ENCODE data around the gene RASSF8. TPM values are rescaled to one million over a fixed set of nuclear protein-coding genes. Genes with fewer than 3 reads are reported as not detected.

RASSF8 gene
- total RNA-seq, 1 donor from 2014 or later: 29.6 TPM

DNA sequence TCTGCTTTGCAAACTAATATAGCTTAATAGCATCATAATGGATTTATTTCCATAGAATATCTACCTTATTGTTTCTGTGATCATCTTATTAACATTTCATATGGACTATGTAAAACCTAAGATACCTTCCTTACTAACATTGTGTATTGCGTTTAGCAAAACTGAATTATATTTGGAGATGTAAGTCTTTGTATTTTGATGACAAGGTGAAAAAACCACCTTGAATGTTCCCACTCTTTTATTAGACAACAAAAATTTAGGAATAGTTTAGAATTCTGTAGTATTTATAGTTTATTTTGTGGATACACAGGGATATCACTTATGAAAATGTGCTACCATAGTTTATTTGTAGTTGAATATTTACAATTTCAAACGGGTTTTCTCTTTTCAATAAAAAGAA, 32.0 kb downstream of the RASSF8 start:
- no peak overlapping the region for H3K4me3 ChIP-seq (ENCODE audit: low read depth, low read length)
- DNase-seq (ENCODE audit: low read depth): no peak
- TF ChIP-seq, protein P1, sequence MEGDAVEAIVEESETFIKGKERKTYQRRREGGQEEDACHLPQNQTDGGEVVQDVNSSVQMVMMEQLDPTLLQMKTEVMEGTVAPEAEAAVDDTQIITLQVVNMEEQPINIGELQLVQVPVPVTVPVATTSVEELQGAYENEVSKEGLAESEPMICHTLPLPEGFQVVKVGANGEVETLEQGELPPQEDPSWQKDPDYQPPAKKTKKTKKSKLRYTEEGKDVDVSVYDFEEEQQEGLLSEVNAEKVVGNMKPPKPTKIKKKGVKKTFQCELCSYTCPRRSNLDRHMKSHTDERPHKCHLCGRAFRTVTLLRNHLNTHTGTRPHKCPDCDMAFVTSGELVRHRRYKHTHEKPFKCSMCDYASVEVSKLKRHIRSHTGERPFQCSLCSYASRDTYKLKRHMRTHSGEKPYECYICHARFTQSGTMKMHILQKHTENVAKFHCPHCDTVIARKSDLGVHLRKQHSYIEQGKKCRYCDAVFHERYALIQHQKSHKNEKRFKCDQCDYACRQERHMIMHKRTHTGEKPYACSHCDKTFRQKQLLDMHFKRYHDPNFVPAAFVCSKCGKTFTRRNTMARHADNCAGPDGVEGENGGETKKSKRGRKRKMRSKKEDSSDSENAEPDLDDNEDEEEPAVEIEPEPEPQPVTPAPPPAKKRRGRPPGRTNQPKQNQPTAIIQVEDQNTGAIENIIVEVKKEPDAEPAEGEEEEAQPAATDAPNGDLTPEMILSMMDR (conservative IDR thresholded peaks at IDR 0.05; ENCODE audit: low read depth, low read length): no peak

DNA sequence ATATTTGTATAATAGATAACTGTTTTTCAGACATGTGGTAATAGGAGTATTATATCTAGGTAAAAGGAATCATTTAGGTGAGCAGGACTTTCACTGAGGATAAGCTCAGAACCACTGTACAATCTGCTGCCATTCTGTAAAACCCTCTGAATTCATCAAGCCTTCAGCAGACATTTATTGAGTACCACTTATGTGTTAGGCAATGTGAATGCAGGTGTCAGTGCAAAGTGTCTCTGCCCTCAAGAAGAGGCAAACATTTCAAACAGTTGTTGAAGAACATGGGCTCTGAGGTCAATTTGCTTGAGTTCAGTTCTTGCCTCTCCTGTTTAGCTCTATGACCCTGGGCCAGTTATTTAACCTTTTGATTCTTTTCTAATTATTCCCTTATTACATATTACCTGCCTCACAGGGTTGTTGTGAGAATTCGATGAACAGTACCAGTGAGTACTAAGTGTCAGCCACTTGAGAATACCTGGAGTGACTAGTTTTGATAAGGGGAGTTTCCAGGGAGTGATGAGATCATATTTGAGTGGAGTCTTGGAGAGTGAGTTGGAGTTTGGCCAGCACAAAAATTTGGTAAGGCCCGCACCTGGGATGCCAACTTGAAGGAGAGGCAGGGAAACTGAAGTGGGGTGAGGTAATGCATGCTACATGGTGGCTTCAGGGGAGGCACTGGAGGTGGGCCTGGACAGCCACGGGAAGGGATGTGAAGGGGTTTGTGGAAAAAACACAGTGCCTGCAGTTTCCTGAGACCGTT, 33.7 kb downstream of the RASSF8 start:
- TF ChIP-seq, protein P1 (conservative IDR thresholded peaks at IDR 0.05; ENCODE audit: low read depth, low read length): no peak
- DNase-seq (ENCODE audit: low read depth): no peak
- no peak overlapping the region for H3K4me3 ChIP-seq (ENCODE audit: low read depth, low read length)

DNA sequence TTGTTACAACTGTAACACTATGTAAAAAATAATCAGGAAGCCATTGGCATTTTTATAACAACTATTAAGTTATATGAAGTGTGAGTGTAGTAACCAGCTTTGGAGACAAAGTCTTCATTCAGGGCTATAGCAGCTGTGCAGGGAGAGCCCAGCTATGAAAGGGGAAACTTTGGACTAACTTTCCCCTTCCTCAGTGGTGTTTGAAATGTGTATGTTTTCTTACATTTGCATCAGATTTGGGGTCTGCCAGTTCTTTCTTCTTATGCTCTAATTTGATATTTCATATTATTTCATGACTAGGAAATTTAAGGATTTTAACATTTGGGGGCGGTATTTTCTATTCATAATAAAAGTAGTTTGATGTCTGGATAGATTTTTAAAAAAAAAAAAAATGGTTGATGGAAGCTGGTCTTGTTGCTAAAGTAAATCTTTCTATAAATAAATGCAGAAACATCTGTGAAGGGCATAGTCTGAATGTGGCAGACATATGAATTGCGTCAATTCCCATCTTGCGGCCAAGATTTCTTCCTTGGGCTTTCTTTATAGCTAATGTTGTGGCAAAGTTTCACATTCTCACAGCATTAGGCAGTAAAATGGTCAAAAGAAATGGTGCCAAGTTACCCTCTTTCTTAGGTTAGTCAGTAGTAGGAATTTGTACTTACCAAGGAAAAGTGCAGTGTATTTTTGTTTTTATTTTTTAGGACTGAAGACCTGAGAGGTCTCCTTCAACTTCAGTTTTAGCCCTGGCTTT, 35.6 kb downstream of the RASSF8 start:
- DNase-seq (ENCODE audit: low read depth): no peak
- TF ChIP-seq, protein P1 (conservative IDR thresholded peaks at IDR 0.05; ENCODE audit: low read depth, low read length): no peak
- no peak overlapping the region for H3K4me3 ChIP-seq (ENCODE audit: low read depth, low read length)

DNA sequence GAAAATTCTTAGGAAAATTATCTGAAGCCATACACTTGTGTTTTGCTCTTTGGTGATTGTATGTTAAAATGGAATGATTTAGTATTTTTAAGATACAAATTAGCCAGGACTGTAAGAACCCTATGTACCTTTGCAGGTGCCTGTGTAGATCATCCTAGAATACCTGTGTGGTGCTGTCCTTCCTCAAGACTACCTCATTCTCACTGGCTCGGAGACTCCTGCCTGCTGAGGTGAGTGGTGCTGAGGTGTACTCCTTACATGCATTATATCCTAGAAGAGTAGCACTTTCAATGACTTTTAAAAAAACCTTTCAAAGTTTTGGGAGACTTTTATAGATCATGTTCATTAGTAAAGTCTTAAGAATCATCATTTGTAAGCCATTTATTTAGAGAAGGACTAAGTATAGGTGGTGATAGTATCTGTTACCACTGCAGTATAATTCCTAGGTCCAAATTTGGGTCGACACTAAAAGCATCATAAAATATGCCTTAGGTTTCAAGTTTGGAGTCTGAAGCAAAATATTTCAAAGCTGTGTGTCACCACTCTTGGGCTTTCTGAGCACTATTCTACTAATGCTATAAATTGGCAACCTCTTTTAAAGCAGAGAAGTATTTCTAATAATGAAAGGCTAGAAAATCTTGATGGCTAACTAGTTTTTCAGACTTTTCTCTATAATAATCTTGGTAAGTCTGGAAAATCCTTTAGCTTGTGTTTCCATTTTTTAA, 36.6 kb downstream of the RASSF8 start:
- no peak for DNase-seq (ENCODE audit: low read depth)
- H3K4me3 ChIP-seq (ENCODE audit: low read depth, low read length): no peak overlapping the region
- TF ChIP-seq, protein P1 (conservative IDR thresholded peaks at IDR 0.05; ENCODE audit: low read depth, low read length): no peak

DNA sequence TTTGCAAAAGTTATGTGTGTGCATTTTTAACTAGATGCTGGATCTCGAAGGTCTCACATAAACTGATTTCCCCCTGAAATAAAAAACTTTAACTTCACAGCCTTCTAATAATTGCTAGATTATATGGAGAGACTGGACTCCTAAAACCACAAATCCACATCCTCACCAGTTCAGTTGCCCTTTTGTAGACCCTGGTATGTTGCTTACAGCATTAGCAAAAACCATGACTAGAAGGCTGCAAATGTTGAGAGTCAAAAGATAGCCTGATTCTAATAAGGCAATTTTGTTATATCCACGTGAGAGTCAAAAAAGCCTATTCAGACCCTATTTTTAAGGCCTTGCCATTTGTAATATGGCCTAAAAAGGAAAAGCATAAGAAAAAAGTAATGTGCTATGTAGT, 37.4 kb downstream of the RASSF8 start:
- no peak for DNase-seq (ENCODE audit: low read depth)
- TF ChIP-seq, protein P1 (conservative IDR thresholded peaks at IDR 0.05; ENCODE audit: low read depth, low read length): no peak
- no peak overlapping the region for H3K4me3 ChIP-seq (ENCODE audit: low read depth, low read length)

DNA sequence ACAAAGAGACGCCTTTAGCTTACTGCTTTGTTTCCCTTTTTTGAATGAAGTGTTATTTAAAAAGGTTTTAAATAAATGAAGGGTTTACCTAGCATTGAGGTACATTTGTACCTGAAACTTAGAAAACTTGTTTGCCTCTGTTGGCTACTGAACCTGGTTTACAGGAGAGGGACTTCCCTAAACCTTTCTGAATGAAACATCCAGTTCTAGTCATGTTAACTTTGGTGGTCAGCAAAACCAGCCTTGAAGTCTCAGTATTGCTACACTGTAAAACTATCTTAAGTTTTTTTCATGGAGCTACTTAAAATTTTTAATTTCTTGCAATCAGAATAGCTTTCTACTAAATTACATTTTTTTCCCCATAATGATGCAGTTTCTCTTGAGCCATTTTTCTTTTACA, 38.2 kb downstream of the RASSF8 start:
- TF ChIP-seq, protein P1 (conservative IDR thresholded peaks at IDR 0.05; ENCODE audit: low read depth, low read length): no peak
- H3K4me3 ChIP-seq (ENCODE audit: low read depth, low read length): no peak overlapping the region
- no peak for DNase-seq (ENCODE audit: low read depth)
